ENCODE results near the gene MT1H. TPM values are rescaled to one million over a fixed set of nuclear protein-coding genes. Genes with fewer than 3 reads are reported as not detected.

MT1H gene
- total and polyA plus RNA-seq, 2 of the 13 experiments (the other 11 are each of a cell fraction or from before 2014, with no cell fraction given) = 0.60 TPM; not detected in 1

DNA sequence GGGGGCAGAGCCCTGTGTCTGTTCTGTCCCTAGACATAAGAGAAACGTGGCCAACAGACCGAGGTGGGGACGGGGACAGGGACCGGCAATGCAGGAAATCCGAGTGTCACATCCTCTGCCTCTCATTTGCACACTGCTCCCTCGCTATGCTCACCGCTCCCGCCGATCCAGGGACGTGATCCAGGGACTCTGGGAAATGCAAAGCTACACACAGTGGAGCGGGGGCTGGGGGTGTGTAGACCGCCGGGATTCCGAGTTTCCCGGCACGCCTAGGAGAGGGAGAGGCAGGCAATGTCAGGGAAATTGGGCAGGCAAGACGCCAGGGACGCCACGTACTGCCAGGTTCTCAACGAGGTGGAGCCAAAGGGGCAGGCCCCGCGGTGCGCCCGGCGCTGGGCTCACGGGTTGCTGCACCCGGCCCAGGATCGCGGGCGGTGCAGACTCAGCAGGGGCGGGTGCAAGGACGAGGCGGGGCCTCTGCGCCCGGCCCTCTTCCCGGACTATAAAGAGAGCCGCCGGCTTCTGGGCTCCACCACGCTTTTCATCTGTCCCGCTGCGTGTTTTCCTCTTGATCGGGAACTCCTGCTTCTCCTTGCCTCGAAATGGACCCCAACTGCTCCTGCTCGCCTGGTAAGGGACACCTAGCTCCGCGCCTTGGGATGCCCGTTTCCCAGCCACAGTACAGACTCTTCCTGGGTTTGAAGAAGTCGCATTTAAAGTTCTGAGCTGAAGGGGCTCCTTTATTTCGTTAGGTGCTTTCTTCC, 12.5 kb downstream of the MT1H start, which contains the start of gene MT1X (continued):
- TF ChIP-seq, protein P1, sequence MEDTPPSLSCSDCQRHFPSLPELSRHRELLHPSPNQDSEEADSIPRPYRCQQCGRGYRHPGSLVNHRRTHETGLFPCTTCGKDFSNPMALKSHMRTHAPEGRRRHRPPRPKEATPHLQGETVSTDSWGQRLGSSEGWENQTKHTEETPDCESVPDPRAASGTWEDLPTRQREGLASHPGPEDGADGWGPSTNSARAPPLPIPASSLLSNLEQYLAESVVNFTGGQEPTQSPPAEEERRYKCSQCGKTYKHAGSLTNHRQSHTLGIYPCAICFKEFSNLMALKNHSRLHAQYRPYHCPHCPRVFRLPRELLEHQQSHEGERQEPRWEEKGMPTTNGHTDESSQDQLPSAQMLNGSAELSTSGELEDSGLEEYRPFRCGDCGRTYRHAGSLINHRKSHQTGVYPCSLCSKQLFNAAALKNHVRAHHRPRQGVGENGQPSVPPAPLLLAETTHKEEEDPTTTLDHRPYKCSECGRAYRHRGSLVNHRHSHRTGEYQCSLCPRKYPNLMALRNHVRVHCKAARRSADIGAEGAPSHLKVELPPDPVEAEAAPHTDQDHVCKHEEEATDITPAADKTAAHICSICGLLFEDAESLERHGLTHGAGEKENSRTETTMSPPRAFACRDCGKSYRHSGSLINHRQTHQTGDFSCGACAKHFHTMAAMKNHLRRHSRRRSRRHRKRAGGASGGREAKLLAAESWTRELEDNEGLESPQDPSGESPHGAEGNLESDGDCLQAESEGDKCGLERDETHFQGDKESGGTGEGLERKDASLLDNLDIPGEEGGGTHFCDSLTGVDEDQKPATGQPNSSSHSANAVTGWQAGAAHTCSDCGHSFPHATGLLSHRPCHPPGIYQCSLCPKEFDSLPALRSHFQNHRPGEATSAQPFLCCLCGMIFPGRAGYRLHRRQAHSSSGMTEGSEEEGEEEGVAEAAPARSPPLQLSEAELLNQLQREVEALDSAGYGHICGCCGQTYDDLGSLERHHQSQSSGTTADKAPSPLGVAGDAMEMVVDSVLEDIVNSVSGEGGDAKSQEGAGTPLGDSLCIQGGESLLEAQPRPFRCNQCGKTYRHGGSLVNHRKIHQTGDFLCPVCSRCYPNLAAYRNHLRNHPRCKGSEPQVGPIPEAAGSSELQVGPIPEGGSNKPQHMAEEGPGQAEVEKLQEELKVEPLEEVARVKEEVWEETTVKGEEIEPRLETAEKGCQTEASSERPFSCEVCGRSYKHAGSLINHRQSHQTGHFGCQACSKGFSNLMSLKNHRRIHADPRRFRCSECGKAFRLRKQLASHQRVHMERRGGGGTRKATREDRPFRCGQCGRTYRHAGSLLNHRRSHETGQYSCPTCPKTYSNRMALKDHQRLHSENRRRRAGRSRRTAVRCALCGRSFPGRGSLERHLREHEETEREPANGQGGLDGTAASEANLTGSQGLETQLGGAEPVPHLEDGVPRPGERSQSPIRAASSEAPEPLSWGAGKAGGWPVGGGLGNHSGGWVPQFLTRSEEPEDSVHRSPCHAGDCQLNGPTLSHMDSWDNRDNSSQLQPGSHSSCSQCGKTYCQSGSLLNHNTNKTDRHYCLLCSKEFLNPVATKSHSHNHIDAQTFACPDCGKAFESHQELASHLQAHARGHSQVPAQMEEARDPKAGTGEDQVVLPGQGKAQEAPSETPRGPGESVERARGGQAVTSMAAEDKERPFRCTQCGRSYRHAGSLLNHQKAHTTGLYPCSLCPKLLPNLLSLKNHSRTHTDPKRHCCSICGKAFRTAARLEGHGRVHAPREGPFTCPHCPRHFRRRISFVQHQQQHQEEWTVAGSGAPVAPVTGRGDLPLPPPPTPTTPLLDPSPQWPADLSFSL (CRISPR knock-in tag; IDR thresholded peaks at IDR 0.05) = no peak
- 0 out of 2 replicates have a peak, but pooled peaks have one; percentile 43 for TF ChIP-seq ZNF552 (CRISPR knock-in tag; IDR thresholded peaks at IDR 0.05; ENCODE audit: borderline replicate concordance)
- TF ChIP-seq HOXA5 (CRISPR knock-in tag; IDR thresholded peaks at IDR 0.05) = no peak
- TF ChIP-seq ZNF768 (CRISPR knock-in tag; IDR thresholded peaks at IDR 0.05) = peak; percentile 80
- TF ChIP-seq NCOA2 (CRISPR knock-in tag; IDR thresholded peaks at IDR 0.05) = 0 out of 2 replicates have a peak, but pooled peaks have one; percentile 40
- peak; percentile 61; the same call in 1 of the 2 replicates for TF ChIP-seq ERF (CRISPR knock-in tag; IDR thresholded peaks at IDR 0.05)
- peak; percentile 31 for TF ChIP-seq SNAPC2 (CRISPR knock-in tag; IDR thresholded peaks at IDR 0.05)
- no peak for TF ChIP-seq U2AF2 (IDR thresholded peaks at IDR 0.05; ENCODE audit: low read depth, low read length)
- peak; percentile 70; the same call in 1 of the 2 replicates for TF ChIP-seq ZNF546 (CRISPR knock-in tag; conservative IDR thresholded peaks at IDR 0.05)
- no peak for TF ChIP-seq CHD2 (IDR thresholded peaks at IDR 0.05; ENCODE audit: low read depth, low read length)
- no peak for TF ChIP-seq NFE2 (CRISPR knock-in tag; IDR thresholded peaks at IDR 0.05)
- TF ChIP-seq IRF2 (CRISPR knock-in tag; IDR thresholded peaks at IDR 0.05) = peak; percentile 47; the same call in 1 of the 2 replicates
- no peak for TF ChIP-seq SIN3B (IDR thresholded peaks at IDR 0.05; ENCODE audit: low read length)
- TF ChIP-seq ONECUT2 (CRISPR knock-in tag; IDR thresholded peaks at IDR 0.05) = peak; percentile 42; the same call in 1 of the 2 replicates
- TF ChIP-seq NCOA5 (CRISPR knock-in tag; IDR thresholded peaks at IDR 0.05) = no peak
- TF ChIP-seq JARID2 (CRISPR knock-in tag; IDR thresholded peaks at IDR 0.05; ENCODE audit: insufficient replicate concordance) = no peak
- peak; percentile 62; the same call in 1 of the 2 replicates for TF ChIP-seq ZNF101 (CRISPR knock-in tag; IDR thresholded peaks at IDR 0.05; ENCODE audit: borderline replicate concordance, low read depth)
- TF ChIP-seq, protein P2, sequence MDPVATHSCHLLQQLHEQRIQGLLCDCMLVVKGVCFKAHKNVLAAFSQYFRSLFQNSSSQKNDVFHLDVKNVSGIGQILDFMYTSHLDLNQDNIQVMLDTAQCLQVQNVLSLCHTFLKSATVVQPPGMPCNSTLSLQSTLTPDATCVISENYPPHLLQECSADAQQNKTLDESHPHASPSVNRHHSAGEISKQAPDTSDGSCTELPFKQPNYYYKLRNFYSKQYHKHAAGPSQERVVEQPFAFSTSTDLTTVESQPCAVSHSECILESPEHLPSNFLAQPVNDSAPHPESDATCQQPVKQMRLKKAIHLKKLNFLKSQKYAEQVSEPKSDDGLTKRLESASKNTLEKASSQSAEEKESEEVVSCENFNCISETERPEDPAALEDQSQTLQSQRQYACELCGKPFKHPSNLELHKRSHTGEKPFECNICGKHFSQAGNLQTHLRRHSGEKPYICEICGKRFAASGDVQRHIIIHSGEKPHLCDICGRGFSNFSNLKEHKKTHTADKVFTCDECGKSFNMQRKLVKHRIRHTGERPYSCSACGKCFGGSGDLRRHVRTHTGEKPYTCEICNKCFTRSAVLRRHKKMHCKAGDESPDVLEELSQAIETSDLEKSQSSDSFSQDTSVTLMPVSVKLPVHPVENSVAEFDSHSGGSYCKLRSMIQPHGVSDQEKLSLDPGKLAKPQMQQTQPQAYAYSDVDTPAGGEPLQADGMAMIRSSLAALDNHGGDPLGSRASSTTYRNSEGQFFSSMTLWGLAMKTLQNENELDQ (CRISPR knock-in tag; IDR thresholded peaks at IDR 0.05; ENCODE audit: borderline replicate concordance) = no peak
- TF ChIP-seq, protein P3, sequence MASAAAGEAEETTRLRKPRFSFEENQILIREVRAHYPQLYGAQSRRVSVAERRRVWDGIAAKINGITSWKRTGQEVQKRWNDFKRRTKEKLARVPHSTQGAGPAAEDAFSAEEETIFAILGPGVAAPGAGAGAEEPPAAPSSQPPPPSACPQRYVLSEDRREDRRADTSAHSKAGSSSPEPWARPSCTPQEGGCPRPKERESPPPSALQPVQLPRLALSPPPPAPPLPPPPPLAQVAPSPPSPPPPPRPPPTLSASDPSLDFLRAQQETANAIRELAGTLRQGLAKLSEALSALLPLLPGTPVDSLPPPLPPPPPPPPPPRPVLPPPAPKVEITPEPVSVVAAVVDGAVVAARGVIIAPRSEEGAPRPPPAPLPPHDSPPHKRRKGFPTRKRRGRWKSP (CRISPR knock-in tag; IDR thresholded peaks at IDR 0.05) = peak; percentile 98
- no peak for TF ChIP-seq ZFP36 (IDR thresholded peaks at IDR 0.05; ENCODE audit: borderline replicate concordance, low read depth, low read length, partially characterized antibody)
- TF ChIP-seq MIXL1 (CRISPR knock-in tag; IDR thresholded peaks at IDR 0.05) = no peak
- TF ChIP-seq PPARG (CRISPR knock-in tag; conservative IDR thresholded peaks at IDR 0.05) = no peak; the same call in 1 of the 2 replicates

Measured in HepG2 (cell line).